ENCODE data around the gene RNF4. TPM values are rescaled to one million over a fixed set of nuclear protein-coding genes. Genes with fewer than 3 reads are reported as not detected.
"Not testable (repeated sequence)": the region's sequence is repeated elsewhere in the genome, so short reads cannot be mapped to it uniquely, and the experiment has no call there.

RNF4 gene
- total RNA-seq, 1 experiment from 2014 or later: 72.8 TPM

DNA sequence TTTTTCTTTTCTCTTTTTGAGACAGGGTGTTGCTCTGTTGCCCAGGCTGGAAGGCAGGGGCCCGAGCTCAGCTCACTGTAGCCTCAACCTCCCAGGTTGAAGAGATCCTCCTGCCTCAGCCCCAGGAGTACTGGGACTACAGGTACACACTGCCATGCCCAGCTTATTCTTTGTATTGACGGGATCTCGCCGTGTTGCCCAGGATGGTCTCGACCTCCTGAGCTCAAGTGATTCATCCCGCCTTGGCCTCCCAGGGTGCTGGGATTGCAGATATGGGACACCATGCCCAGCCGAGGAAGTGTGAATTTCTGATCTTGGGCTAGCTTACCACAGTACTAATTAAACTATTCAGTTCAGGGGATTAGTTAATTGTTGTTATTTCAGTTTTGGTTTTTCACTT is 38.9 kb downstream of the RNF4 start:
- in situ Hi-C loops (cut with HindIII; ENCODE audit: low pct_unique_long_range_greater_than_20kb, low sequenced_read_pairs): no loop called here
- DNase-seq (ENCODE audit: low read depth): no peak

DNA sequence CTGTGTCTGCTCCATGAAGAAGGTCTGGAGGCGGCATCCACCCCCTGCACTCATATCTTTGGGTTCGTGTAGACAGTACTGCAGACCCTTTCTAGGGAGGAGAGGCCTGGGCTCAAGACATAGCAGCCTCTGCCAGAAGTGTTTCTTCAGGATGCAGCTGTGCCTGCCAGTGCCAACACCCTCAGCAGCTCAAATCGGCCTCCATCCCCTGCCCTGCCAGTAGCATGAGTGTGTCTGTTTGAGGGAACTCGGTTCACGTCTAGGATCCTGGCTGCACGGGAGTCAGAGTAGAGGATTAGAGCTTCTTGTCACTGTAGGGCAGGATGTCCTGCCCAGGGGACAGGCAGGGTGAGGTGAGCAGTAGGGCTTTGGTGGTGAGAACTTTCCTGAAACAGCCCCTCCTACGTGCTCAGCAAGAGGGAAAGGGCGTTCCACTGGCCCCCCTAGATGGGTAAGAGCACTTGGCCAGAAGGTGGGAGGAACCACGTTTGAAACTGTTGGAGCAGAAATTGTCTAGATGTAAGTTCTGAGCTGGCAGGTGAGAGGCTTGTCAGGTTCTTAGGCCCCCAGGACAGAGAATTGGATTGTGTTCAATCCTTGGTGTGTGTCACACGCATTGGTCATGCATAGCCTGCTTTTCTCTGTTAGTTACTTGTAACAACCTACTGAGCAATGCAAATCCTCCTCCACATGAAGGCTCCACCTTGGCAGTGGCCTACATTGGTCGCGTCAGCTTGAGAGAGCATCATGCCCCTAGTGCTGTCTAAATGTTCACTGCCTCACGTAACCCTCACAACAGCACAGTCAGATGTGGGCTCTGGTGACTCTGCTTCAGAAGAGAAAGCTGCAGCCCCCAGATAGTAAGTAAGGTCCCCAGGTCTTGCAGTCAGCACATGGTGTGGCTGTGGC is 41.7 kb downstream of the RNF4 start:
- in situ Hi-C loops (cut with HindIII; ENCODE audit: low pct_unique_long_range_greater_than_20kb, low sequenced_read_pairs): no loop called here
- DNase-seq (ENCODE audit: low read depth): no peak

GRCh38 chr4:2511645-2512131 is 42.8 kb downstream of the RNF4 start:
- in situ Hi-C loops (cut with HindIII; ENCODE audit: low pct_unique_long_range_greater_than_20kb, low sequenced_read_pairs): no loop called here
- no peak for DNase-seq (ENCODE audit: low read depth)

GRCh38 chr4:2512396-2513135 is 43.7 kb downstream of the RNF4 start:
- in situ Hi-C loops (cut with HindIII; ENCODE audit: low pct_unique_long_range_greater_than_20kb, low sequenced_read_pairs): no loop called here
- DNase-seq (ENCODE audit: low read depth): no peak

GRCh38 chr4:2514193-2514592 is 45.3 kb downstream of the RNF4 start:
- DNase-seq (ENCODE audit: low read depth); in situ Hi-C loops (cut with HindIII; ENCODE audit: low pct_unique_long_range_greater_than_20kb, low sequenced_read_pairs): not testable (repeated sequence)

- DNase-seq (ENCODE audit: low read depth); in situ Hi-C loops (cut with HindIII; ENCODE audit: low pct_unique_long_range_greater_than_20kb, low sequenced_read_pairs): not testable (repeated sequence)
These were observed 46.0 kb downstream of the RNF4 start for GRCh38 chr4:2514944-2515343.

DNA sequence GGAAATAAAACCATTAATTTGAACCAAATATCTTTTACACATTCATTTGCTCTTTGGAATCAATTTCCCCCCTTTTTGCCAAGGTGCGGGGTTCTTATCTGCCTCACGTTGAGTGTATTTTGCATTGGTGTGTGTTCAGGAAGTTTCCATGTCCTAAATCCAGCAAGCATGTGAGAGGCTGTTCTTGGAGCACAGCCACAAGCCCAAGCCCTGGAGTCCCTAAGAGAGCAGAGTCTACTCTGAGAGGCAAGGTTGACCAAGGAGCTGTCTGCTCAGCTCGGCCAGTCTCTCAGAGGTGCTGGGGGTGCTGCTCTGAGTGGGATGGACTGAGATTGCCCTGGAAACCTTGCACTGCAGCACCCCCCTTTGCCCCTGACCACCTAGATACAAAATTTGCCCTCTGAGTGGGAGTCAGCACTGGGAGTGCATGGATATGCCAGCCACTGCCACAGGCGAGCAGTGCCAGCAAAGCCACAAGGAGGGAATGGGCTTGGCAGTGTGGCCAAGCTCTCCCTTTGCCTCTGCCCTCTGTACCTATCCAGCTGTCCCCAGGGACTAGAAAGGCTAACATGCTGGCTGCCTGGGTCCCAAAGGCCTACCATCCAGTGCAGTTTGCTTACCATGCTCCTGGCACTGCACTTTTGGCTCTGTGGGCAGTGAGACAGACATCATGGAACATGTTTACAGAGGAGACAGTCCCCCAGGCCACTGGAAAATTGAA is 47.1 kb downstream of the RNF4 start:
- DNase-seq (ENCODE audit: low read depth): no peak
- in situ Hi-C loops (cut with HindIII; ENCODE audit: low pct_unique_long_range_greater_than_20kb, low sequenced_read_pairs): no loop called here

- DNase-seq (ENCODE audit: low read depth): no peak
- in situ Hi-C loops (cut with HindIII; ENCODE audit: low pct_unique_long_range_greater_than_20kb, low sequenced_read_pairs): no loop called here
These were observed 47.7 kb downstream of the RNF4 start for GRCh38 chr4:2516635-2517034.

DNA sequence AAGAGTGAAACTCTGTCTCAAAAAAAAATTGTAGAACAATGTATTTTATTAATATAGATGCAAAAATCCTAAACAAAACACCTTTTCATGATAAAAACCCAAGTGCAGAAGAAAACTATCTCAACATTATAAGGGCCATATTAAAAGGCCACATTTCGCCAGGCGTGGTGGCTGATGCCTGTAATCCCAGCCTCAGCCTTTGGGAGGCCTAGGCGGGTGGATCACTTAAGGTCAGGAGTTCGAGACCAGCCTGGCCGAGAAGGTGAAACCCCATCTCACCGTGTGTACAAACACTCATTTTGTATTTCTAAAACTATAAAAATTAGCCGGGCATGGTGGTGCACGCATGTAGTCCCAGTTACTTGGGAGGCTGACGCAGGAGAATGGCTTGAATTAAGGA is 57.7 kb downstream of the RNF4 start:
- DNase-seq (ENCODE audit: low read depth): no peak
- in situ Hi-C loops (cut with HindIII; ENCODE audit: low pct_unique_long_range_greater_than_20kb, low sequenced_read_pairs): no loop called here

- in situ Hi-C loops (cut with HindIII; ENCODE audit: low pct_unique_long_range_greater_than_20kb, low sequenced_read_pairs): no loop called here
- DNase-seq (ENCODE audit: low read depth): peak; percentile 10
These were observed 66.0 kb downstream of the RNF4 start for GRCh38 chr4:2534904-2535375.

- DNase-seq (ENCODE audit: low read depth): peak; percentile 30
- in situ Hi-C loops (cut with HindIII; ENCODE audit: low pct_unique_long_range_greater_than_20kb, low sequenced_read_pairs): no loop called here
These were observed 66.7 kb downstream of the RNF4 start for GRCh38 chr4:2535376-2536192.

GRCh38 chr4:2536193-2537010 is 67.5 kb downstream of the RNF4 start, which contains the start of gene FAM193A:
Gene FAM193A, plus strand, starts transcription at chr4:2536647. Its CDS starts 269 bp downstream, at chr4:2536916.
- peak; percentile 99 for DNase-seq (ENCODE audit: low read depth)
- in situ Hi-C loops (cut with HindIII; ENCODE audit: low pct_unique_long_range_greater_than_20kb, low sequenced_read_pairs): no loop called here

DNA sequence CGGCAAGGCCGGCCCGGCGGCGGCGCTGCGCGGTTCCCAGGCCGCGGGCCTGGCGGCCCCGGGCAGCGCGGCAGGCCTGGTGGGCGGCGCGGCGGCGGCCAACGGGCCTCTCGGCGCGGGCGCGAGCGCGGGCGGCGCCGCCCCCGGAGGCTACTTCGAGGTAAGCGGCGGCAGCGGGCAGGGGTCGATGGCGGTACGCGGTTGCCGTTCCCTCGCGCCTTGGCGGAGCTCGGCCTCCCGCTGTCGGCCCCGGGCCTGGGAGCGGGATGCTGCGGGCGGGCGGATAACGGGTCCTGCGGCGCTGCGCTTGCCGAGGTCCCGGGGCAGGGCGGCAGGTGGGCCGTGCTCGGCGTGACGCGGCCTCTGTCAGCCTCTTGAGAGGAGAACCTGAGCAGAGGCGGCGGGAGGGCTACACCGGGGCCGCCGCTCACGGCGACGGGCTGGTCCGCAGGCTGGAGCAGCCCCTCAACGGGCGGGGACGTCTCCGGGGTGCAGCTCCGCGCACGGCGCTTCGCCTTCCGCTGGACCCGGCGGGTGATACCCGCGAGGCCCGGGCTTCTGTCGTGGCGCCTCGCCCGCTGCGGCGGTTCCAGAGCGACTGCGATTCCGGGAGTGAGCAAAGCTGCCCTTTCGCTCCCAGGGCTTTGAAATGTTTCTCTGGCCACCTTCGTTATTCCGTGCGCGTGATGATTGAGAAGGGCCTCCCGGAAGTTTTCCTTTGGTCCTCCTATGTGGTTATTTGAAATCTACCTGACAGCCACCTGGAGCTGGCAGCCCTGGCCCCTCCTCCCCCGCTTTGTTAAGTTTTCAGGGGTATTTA is 68.3 kb downstream of the RNF4 start:
- in situ Hi-C loops (cut with HindIII; ENCODE audit: low pct_unique_long_range_greater_than_20kb, low sequenced_read_pairs): no loop called here
- DNase-seq (ENCODE audit: low read depth): peak; percentile 59

DNA sequence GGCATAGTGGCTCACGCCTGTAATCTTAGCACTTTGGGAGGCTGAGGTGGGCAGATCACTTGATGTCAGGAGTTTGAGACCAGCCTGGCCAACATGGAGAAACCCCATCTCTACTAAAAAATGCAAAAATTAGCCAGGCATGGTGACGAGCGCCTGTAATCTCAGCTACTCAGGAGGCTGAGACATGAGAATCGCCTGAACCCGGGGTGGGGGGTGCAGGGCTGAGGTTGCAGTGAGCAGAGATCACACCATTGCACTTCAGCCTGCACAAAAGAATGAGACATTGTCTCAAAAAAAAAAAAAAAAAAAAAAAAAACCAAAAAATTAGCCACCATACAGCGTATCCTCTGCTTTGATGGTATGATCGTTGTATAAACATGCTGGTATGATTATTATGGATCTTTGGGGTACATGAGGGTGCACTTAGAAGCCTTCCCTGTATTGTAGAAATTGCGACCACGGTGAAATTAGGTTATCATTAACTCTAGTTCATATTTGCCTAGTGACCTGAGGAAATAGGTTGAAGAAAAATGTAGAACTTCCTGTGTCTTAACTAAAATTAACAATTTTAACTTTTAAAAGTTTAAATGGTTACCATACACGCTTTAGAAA is 74.8 kb downstream of the RNF4 start:
- DNase-seq (ENCODE audit: low read depth); in situ Hi-C loops (cut with HindIII; ENCODE audit: low pct_unique_long_range_greater_than_20kb, low sequenced_read_pairs): not testable (repeated sequence)

GRCh38 chr4:2545321-2546013 is 76.6 kb downstream of the RNF4 start:
- in situ Hi-C loops (cut with HindIII; ENCODE audit: low pct_unique_long_range_greater_than_20kb, low sequenced_read_pairs): no loop called here
- no peak for DNase-seq (ENCODE audit: low read depth)
